HG03045 (cell line): Measurements from ENCODE around the gene FABP3.
"Not testable (repeated sequence)": the region's sequence is repeated elsewhere in the genome, so short reads cannot be mapped to it uniquely, and the experiment has no call there.

Source experiments
- ATAC-seq: cut with Tn5 transposase; IDR thresholded peaks from one replicate; pipeline ENCODE4 v1.9.1; 2021; ENCODE audit warnings: mild to moderate bottlenecking, moderate library complexity; ENCODE audit not compliant: unreplicated experiment

Gene FABP3

DNA sequence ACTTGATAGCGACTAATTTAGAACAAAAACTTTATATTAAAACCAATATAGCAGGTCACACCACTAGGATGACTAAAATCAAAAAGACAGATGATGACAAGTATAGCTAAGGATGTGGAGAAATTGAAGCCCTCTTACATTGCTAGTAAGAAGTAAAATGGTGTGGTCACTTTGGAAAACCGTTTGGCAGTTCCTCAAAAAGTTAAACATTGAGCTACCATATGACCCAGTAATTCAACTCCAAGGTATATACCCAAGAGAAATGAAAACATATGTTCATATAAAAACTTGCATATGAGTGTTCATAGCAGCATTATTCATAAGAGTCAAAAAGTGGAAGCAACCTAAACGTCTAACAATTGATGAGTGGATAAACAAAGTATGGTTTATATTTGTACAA, 27.1 kb upstream of the FABP3 start:
- ATAC-seq, result no peak

DNA sequence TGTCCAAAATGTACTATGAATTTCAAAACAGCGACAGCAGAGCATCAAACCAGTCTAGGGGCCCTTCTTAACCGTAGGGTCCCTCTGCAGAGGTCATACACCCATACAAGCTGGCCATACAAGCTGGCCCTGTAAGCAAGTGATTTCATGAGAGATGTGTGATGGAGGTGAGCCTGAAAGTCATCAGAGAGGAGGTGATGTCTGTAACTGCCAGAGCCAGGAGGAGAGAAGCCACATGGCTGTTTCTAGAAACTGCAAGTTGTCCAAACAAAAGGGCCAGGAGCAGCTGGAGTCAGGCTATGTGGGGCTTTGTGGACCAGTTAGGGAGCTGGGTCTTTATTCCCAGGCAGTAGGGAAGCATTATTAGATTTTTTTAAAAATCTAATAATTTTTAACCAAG, 25.4 kb upstream of the FABP3 start:
- ATAC-seq, result no peak

DNA sequence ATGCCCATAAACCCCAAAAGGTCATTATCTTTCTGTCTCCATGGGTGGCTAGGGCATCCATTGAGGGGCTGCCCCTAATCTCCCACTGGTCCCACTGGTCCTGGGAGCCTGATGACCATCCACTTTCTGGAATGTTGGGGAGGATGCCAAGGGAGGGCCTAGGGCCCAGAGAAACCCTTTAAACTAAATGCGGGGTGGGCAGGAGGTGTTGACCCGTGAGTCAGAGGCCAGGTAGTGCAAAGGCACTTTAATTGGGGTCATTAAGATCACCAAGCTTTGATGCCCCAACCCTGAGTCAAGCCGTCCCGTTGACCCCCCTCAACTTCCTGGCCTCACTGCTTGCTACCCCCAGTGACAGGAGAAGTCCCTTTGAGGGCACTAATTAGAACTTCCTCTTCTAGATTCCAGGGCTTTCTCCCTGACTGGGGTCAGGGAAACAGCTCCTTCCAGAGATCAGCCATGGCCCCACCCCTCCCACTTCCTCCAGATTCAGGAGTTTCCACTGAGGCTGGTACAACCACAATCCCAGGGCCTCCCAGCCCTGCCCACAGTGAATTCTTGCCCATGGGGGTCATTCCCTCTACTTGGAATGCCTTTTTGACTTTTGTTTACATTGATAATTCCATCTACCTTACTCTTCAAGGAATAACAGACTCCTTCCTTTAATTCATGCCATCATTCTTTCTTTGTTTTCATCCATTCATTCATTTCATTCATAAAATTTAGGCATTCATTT, 24.7 kb upstream of the FABP3 start:
- ATAC-seq, result no peak

DNA sequence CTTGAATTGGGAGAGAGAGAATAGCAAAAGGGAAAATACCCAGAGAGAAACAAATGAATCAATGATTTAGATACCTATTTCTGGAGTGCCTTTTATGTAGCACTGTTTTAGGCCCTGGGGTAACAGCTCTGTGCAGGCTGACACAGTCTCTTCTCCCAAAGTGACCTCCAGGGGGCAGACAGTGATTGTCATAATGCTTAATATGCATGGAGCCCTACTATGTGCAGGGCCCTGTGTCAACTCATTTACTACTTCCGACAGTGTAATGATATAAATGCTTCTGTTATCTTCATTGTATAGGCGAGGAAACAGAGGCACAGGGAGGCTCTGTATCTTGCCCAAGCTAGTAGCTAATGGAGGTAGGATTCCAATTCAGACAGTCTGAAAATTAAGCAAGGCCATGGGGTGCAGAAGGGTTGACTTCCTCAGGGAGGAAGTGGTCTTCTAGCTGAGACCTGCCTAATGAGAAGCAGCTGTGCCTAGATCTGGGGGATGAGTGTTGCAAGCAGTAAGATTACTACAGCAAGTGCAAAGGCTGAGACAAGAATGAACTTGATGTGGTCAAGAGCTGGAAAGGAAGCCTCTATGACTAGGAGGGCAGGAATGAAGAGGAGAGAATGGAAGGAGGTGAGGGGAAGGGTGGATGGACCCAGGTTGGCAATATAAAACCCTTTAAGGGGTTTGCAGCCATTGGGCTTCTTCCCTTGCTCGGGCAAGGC, 23.9 kb upstream of the FABP3 start:
- no peak for ATAC-seq

DNA sequence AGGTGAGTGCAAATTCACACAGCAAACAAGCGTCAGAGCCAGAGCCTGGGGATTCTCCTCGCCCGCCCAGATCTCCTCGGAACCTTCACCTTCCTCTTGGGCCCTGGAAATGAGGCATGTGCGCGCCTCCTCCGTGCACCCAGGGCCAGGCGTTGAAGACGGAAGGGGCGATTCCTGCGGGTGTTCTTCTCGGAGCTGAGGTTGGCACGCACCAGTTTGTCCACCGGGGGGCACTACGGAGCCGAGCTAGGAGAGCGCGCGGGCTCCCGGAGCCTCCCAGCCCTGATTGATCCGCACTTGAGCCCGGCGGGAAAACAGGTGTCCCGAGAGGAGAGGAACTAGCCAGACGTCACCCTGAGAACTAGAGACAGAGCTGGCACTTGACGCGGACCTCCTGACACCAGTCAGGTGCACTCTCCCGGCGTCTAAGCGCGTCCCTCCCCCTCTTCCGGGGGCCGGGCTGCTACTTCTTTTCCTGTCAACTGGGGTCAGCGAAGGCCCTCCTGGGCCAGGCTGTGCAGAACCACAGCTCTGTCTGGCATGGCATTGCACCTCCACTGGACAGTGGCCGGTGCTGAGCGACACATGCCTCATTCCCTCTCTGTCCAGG, 21.8 kb upstream of the FABP3 start:
- ATAC-seq, result no peak

DNA sequence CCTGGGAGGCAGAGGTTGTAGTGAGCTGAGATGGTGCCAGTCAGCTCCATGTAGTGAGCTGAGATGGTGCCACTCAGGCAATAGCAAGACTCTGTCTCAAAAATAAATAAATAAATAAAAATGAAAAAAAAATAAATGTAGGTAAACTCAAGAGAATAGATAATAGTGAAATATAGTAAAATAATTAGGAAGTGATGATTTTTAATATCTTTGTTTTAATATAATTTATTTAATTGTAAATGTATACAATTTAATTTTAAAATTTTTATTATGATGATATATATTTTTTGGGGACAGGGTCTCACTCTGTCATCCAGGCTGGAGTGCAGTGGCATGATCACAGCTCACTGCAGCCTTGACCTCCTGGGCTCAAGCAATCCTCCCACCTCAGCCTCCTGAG, 20.6 kb upstream of the FABP3 start:
- no peak for ATAC-seq

DNA sequence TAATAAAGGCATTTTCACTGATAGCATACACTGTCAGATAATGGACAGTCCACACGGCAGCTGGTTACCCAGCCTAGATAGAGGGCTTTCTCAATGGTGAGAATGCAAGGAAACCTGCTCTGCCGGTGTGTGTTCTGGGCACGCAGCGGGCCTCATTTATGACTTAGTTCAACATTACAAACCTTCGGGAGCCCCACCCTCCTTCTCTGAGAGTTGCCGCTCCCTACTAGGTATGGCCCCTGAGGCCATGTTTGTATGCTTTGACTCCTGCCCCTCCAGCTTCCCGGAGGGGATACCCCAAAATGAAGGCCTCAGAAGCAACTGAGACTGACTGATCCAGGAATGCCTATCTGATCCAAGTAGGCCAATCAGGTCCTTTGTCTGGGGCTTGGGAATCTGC, 17.2 kb upstream of the FABP3 start:
- no peak for ATAC-seq

DNA sequence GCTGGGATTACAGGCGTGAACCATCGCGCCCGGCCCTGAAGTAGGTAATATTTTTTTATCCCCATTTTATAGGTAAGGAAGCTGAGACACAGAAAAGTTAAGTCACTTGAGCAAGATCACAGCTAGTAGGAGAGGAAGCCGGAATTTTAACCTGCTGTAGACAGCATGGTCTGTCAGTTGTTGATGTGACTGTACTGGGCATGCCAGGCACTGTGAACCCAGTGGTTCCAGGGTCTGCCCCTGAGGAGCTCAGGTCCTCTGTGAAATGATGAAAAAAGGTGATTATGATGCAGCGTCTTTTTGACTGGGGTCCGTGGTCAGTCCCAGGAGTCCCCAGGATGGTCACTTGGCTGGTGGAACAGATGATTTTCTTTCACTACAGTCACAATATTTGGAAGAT, 16.7 kb upstream of the FABP3 start:
- ATAC-seq, result no peak

DNA sequence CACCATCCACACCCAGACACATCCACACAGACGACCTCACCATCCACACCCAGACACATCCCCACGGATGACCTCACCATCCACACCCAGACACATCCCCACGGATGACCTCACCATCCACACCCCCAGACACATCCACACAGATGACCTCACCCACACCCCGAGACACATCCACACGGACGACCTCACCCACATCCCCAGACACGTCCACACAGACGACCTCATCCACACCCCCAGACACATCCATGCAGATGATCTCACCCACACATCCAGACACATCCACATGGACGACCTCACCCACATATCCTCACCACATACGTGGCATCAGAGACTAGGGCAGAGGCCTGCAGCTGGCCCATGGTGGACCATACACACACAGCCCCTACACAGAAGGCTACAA, 14.7 kb upstream of the FABP3 start:
- ATAC-seq, result no peak

DNA sequence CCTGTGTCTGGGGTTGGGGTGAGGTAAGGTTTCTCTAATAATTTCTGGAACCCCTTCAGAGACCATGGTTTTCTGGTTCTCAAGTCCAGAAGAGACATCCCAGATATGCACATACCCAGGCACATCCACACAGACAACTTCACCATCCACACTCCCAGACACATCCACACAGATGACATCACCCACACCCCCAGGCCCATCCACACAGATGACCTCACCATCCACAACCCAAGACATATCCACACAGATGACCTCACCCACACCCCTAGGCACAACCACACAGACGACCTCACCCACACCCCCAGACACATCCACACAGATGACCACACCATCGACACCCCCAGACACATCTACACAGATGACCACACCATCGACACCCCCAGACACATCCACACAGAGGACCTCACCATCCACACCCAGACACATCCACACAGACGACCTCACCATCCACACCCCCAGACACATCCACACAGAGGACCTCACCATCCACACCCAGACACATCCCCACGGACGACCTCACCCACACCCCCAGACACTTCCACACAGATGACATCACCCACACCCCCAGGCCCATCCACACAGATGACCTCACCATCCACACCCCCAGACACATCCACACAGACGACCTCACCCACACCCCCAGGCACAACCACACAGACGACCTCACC, 13.8 kb upstream of the FABP3 start:
- not testable (repeated sequence) for ATAC-seq

DNA sequence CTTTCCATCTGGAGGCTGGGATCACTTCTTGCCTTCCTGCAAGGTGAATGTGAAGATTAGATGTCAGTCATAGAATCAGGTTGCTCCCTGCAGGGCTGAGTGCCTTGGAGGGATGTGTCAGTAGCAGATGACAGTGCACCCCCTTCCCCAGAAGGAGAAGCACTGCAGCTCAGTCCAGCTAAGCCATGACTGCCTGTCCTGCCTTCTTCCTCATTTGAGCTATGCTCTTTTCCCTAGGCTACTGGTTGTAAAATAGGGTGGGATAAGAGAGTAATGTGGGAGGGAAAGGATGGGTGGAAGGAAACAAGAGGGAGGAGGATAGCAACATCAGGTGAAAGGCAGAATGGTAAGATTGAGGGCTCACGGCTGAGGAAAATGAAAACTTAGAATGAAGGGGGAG, 11.1 kb upstream of the FABP3 start:
- no peak for ATAC-seq

DNA sequence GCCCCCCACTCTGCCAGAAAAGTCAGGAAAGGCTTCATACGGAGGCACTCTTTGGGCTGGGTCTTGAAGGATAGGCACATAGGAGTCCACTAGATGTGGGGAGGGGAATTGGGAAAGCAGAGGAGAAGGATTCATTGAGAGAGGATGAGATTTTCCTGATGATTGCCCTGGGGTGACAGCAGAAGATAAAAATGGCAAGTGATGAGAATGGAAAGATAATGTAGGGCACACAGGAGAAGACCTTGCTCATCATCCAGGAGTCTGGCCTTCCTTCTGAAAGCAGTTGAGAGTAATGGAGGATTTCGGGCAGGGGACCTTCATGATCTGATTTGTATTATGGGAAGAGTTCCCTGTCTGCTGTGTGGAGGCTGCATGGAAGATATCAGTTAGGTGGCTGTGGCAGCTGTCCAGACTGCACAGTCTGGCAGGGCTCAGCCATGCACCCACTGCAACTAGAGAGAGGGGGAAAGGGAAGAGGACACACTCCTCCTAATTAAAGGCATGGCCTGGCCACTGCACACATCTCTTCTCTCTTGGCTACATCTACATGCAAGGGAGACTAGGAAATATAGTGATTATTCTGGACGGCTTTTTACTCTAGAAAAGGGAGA, 9.6 kb upstream of the FABP3 start:
- ATAC-seq, result no peak

DNA sequence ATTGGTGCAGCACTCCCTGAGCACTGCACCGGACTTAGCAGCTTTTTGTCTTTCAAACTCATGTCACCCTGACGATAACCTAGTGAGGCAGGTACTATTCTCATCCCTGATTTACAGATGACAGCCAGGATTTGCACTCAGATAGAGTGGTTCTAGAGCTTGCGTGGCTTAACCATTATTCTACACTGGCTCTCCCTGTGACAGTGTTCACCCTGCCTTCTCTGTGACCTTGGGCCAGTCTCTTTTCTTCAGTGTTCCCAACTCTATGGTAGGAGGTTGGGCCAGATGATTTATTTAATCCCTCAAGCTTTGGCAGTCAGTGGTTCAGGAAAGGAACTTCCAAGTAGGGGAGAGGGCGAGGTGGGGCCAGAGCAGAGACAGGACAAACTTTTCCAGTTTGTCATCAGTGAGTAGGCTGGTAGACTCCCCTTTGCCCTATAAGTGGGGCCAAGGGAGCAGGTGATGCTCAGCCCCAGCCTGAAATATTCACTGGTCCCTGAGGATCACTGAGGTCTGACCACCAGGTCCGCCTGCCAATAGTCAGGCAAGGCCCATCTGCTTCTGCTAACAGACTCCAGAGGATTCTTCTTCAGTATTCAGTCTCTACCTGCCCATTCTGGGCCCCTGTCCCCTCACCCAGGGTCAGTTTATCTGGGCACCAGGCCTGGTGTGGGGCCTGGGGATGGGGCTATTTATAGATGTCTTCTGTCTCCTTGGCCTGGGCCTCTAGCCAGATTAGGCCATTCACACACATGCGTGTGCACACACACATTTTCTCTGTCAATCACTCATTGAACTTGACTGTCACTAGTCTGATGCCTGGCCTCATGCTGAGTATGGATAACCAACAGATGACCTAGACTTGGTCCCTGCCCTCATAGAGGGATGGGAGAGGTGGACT, 8.8 kb upstream of the FABP3 start:
- ATAC-seq, result no peak

DNA sequence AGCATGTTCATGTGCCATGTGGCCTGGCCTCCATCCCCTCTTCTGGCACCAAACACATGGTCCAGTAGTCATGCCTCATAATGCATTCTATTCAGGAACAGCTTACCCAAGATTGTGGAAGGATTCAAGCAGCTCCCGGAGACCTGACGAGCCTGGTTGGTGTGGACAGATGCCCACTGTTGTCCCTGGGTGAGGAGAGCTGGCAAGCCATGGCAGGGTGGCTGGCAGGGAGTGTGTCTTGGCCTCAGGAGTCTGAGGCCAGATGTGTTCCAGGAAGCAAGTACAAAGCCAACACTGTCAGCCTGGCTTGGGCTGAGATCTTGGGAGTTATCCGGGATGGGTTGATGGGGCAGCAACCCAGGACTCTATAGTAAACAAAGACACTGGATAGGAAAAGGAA, 7.3 kb upstream of the FABP3 start:
- no peak for ATAC-seq

DNA sequence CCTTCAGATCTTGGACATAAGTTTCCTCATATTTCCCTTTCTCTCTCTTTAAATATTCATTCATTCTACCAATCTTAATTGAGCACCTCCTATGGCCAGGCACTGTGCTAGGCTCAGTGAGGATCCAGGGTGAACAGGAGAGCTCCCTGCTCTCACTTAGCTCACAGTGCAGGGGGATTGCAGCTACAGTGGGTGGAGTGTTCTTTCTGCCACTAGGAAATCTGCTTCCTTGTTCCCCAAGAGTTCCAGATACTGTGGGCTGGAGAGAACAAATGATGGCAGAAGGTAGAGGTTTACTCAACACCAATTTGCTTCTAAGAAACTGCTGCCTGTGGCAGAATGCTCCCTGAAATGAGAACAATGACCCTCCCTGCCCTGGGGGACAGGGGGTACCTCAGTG, 5.1 kb upstream of the FABP3 start:
- no peak for ATAC-seq

DNA sequence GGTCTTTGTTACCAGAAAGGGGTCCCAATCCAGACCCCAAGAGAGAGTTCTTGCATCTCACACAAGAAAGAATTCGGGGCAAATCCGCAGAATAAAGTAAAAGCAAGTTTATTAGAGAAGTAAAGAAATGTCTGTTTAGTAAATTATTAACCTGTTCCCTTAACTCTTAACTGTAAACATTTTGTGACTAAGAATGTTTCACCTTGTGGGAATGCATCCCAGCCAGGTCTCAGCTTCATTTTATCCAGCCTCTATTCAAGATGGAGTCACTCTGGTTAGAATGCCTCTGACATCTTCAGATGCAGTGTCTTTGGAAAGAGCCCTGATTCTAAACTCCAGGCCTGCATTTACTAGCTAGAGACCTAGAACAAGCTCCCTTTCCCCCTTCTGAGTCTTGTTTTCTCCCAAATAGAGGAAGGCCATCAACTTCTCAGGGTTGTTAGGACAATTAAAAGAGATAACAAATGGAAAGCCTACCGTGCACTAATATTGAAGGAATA, 4.5 kb upstream of the FABP3 start:
- no peak for ATAC-seq

DNA sequence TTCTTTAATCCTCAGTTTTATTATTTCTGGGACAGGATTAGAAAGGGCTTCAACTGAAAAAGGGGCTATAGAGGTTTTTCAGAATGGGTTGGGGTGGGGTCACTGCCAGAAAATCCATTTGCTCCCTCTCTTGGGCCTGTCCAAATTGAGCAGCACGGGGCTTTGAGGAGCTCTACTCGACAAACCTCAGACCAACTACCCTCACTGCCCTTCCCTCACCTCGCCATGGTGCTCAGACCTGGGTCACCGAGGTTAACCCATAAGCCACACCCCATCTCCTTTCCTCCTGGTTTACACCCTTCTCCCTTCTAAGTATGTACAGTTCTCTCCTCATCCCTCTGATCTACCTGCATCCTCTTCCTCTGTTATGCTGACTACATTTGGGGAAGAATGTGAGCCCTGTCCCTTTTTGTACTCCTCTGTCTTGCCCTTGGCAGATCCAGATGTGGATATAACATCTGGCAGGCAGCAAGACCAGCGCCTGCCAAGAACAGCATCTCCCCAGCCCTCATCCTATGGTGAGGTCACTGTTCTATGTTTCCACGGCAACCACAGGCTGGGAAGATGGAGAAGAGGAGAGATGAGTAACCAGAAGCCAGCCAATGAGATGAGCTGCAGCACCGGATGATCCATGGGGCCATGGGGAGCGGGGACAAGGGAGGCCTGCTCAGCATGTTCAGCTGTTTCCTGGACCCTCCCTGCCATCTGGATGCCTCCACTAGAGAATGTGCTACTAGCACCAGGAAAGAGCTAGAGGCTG, 3.7 kb upstream of the FABP3 start:
- ATAC-seq, result no peak

DNA sequence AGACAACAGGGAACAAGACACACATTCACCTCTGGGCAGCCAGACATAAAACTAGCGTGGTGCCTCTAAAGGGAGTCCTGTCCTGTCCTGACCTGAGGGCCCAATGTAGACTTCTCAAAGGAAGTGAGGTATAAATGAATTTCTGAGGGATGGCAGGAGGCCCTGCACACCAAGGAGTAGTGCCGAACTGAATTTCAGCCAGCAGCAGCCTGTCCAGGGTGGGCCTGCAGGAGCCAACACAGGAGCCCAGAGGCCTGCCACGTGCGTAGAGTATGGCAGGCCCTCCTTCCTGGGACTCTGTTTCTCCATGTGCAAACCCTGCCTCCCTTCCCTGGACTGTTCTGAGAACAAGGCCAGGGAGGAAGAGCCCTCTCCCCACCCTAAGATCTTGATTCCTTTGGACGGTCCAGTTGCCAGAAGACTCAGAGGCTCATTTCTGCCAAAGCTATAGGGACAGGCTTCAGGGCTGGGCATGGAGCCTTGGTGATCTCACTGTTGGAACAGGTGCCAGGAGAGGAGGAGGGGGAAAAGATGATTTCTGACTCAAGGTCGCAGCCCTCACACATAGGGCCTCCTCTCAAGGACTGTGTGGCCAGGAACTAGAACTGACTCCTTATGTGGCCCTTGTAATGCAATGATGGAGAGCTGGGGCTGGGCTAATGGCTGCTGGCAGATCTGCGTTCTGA, 1.8 kb upstream of the FABP3 start:
- ATAC-seq, result no peak
